HG03280 (cell line): ENCODE measurements around the gene CORO1C.

Experiments
- ATAC-seq: cut with Tn5 transposase; IDR thresholded peaks from one replicate; pipeline ENCODE4 v1.9.1; 2021; ENCODE audit warnings: mild to moderate bottlenecking, moderate library complexity; ENCODE audit not compliant: unreplicated experiment

CORO1C gene

DNA sequence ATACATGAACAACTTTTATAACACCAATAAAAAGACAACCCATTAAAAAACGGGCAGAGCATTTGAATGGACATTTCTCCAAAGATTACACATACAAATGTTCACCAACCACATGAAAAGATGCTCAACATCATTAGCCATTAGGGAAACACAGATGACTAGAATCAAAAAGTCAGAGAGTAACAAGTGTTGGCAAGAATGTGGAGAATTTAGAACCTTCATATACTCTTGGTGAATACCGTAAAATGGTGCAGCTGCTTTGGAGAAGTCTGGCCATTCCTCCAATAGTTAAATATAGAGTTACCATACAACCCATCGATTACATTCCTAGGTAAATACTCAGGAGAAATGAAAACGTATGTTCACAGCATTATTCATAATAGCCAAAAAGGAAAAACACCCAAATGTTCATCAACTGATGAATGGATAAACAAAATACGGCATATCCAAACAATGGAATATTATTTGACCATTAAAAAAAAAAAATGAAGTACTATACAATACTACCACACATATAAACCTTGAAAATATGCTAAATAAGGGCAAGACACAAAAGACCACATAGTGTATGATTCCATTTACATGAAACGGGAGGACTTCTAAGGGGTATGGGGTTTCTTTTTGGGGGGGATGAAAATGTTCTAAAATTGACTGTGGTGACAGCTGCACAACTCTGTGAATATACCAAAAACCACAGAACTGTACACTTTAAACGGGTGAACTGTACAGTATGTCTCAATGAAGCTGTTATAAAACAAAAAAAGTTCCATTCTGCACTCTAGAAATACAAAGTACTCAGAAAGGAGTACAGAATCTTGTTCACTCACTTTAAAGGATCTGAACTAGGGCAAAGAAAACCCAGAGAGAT lies 3.2 kb downstream of the CORO1C start:
- no peak for ATAC-seq

DNA sequence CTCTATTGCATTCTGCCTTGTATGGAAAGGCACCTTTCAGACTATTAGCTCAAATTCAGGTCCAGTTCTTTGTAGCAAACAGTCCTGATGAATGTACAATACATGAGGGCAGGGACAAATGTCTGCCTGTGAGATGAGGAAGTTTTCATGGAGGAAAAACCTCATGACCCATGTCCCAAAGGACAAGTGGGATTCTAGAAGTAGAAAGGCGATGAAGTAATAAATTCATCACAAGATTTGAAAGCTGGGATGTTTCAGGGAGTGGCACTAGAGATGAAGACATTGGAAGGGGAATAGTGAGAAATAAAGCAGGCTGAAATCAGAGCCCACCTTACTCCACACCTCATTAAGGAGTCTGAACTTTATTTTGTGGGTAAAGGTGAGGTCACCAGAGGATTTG lies 4.2 kb downstream of the CORO1C start:
- ATAC-seq, result no peak

DNA sequence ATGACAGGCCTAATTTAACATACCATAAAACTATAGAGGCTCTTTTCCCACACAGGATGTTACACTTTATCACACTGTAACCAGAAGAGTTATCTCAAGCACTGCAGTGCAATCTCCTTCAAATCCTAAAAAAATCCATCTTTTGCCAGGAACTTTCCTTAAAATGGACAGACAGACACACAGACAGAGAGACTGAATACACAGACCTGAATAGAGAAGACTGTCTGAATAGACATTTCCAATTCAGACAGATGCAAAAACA lies 6.5 kb downstream of the CORO1C start:
- no peak for ATAC-seq

DNA sequence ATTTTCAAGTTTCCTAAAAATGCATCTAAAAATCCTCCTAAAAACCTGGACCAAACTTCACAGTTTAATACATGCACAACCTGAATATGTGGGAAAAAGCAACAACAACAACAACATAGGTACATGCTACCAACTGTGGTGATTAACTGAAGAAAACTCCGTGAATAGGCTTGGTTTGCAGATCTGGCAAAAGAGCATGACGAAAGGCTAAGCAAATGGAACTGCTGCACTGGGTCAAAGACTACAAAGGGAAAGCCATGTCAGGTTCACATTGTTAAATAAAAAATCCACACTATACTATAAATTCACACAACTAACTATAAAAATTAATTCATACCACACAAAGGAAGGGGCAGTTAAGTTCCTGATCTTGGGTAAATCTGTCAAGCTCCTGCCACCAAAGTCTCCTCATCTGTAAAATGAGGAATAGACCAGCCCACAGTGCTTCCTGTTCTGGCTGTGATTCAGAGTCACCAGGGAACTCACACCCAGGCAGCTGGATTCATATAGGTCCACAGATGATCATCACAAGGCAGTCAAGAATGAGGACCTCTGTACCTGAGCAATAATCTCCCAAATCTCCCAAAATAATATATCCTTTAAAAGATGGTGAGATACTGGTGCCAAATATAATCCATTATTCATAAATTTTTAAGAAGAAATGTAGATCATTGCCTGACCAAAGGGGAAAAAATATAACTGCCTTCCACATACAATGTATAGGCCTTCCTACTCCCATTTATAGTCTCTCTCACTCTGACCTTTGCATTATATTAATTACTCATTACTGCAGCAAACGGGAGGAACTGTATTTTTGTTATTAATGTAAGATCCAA lies 7.0 kb downstream of the CORO1C start:
- ATAC-seq, result no peak

DNA sequence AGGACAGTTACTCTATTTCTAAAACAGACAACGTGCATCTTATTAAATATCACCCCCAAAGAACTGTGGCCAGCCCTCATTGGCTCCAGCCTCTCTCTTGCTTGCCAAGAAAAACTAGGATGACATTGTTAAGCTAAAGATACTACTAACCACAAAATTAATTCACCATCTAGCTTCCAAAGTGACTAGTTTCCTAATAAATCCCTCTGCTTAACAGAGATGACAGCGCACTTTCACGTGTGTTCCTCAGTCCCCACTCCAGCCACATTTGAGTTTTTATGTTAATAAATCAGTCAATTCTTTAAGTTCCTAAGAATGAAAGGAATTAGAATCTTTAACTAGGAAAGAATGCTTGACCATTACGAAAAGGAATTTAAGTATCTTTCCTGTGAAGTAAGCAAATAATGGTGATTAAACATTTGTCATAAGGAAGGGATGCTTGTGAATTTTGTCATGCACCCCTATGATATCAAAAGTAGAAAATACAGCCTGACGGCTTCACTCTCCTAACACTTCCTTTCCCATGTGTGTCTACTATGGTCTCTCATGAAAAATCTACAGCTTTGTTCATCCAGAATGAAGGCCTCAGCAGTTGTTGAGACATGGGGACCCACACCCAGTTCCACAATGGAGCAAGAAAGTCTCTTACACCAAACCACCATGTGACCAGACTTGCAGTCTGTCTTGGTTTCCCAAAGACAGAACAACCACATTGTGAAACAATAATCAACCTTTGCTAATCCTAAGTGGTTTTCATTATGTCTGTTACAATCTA lies 8.1 kb downstream of the CORO1C start:
- ATAC-seq, result no peak

DNA sequence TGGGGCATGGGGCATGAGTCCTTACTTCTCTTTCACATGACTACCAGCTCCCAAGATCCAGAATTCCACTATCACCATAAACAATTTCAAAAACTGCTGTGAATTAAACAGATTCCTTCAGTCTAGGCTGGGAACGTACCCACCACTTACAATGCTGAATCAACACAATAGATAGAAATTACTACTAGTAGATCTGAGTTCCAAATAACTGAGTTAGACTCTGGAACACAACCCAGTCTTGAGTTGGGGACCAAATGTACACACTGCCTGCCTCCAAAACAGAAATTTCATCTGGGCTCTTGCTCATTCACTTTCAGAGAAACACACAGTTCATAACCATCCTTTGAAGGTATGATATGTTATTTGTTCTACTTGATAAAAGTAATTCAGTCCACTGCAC lies 8.9 kb downstream of the CORO1C start:
- ATAC-seq, result no peak

DNA sequence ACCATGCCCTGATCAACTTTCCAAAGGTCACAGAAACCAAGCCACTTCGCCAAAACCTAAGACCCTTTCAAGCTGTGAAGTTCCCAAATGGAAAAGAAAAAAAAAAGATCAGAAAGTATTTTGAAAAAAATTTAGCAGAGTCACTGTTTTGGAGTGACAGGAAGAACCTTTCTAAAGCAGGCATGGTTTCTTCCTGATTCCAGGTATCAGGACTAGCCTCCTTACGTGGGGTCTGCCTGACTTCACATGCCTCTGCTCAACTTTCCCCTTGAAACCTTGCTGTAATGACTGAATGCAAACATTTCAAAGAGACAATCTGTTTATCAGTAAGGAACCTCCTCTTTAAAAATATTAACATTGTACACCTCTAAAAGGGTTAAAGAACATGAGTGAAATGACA lies 9.5 kb downstream of the CORO1C start:
- ATAC-seq, result no peak

DNA sequence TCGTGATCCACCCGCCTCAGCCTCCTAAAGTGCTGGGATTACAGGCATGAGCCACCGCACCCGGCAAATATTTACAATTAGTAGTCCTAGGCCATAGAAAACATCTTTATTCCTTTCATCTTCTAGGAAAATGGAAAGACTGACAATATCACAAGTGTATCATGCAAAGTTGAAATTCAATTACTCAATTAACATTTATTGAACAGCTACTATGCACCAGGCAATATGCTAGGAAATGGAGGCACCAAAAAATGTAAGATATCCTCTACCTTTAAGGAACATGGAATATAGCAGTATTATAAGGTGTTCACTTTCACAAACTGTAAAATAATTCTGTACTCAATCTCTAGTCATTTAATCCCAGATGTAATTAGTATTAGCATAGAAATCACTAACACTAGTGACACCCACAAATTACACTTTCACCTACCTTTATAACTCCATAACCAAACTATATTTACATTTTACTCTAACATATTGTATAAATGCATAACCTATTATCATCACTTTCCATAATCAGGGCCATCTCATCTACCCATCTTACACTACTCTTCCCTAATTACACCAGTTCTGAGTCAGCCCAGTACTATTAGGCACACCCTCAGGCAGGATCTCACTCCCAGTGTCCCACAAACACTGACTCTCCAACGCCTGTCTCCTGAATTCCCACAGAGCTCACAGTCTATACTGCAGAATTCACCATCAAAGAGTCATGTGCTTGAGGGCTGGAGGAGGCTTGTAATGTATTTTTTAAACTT lies 10.4 kb downstream of the CORO1C start:
- ATAC-seq, result no peak

DNA sequence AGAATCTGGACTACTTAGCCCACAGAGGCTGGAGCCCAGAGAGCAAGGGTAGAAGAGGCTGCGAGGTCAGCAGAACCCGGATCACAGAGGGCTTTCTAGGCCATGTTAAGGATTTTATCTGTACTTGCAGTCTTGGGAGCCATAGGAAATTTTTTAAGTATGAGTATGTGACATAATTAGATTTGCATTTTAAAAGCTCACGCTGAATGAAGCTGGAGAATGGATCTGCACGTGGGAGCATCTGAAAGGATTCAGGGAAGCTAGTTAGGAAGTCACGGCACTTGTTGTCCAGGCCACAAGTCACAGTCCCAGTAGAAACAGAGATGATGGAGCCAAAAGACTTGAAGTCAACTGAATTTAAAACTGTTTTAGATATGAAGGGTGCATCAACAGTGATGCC lies 14.1 kb downstream of the CORO1C start:
- ATAC-seq, result no peak

DNA sequence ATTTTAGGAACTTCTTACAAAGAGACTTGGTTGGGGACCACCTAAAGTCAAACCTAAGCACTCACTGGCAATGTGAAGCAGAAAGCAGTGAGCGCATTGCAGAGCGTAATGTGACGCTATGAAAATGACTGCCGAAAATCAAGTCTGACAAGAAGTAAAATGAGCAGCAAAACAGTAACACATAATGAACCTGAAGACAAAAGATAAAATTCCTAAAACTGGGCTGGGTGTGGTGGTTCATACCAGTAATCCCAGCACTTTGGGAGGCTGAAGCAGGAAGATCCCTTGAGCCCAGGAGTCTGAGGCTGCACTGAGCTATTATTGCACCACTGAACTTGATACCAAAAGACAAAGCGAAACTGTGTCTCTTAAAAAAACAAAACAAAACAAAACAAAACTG lies 16.5 kb downstream of the CORO1C start:
- no peak for ATAC-seq

DNA sequence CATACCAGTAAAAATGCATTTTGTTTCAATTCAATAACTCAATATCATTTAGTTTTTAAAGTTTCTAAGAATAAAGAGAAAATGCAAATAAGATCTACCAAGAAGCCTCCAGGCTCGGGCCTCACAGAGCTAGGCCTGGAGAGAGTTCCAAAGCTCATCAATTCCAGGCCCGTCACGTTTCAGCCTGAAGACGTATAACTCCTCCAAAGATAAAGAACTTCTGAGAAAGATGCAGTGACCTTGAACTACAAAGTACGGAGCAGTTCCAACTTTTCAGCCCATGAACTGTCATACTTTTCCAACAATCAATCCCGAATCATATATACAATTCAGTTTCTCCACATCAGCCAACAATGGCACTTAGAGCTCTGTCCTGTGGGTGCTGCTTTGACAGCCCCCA lies 17.8 kb downstream of the CORO1C start:
- no peak for ATAC-seq

DNA sequence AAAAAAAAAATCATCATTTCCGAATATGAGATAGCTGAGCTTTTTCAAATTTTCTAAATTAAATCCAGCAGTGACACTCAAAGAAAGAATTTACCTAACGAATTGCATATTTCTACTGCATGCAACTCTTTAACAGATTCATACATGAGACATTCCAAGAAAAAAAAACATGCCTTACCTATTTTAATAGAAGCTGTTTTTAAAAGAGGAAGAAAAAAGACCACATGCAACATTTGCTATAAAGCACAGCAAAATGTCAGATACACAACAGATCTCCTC lies 18.5 kb downstream of the CORO1C start:
- no peak for ATAC-seq

DNA sequence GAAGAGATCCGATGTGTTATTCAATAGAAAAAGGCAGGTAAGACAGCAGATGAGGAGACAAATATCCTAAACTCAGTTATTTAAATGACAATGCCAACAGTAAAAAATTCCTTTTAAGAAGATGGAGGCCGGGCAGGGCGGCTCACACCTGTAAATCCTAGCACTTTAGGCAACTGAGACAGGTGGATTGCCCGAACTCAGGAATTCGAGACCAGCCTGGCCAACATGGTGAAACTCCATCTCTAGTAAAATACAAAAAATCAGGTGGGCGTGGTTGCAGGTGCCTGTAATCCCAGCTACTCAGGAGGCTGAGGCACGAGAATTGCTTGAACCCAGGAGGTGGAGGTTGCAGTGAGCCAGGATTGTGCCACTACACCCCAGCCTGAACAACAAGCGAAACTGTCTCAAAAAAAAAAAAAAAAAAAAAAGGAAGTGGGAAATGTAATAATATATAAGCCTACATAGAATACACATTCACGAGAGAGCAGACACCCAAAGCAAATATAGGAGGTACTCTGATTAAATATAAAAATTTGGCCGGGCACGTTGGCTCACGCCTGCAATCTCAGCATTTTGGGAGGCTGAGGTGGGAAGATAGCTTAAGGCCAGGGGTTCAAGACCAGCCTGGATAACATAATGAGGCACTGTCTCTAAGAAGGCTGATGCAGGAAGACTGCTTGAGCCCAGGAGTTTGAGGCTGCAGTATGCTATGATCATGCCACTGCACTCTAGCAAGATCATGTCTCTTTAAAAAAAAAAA lies 19.0 kb downstream of the CORO1C start:
- ATAC-seq, result no peak

DNA sequence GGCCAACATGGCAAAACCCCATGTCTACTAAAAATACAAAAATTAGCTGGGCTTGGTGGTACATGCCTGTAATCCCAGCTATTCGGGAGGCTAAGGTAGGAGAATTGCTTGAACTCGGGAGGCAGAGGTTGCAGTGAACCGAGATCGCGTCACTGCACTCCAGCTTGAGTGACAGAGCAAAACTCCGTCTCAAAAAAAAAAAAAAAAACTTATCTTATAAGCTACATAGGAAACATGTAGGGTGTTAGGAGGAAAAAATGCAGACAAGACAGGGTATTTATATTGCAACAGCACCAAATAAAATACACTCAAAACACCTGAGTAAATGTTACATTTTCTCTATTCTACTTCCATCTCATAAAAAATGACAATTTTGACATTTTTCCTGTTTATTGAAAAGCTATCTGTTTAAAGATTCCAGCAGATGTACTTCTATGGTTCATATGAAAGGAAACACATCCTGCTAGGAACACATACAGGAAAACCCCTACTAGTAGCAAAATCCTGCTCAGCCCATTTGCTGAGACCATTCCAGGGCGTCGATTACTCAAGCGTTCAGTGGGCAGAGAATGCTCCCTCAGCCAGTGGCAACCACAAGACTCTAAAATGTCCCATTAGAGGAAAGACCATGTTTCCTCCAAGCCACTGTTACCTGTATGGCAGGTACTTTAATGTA lies 19.7 kb downstream of the CORO1C start:
- ATAC-seq, result no peak

DNA sequence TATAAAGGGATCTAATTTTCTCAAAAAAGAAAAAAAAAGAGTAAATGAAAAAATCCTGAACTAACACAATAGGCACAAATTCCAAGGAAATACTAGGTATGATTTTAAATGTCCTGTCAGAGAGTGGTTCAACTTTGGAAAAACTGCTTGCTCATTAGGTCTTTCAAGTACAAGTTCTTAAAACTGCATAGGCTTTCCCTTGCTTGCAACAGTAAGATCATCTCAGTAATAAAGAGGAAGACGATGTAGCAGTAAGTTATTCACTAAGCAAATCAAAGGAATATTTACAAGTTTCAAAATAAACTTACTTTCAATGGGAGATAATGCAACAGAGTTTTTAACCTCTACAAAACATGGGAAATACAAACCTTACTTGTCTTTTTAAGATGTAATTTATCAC lies 21.6 kb downstream of the CORO1C start:
- no peak for ATAC-seq

DNA sequence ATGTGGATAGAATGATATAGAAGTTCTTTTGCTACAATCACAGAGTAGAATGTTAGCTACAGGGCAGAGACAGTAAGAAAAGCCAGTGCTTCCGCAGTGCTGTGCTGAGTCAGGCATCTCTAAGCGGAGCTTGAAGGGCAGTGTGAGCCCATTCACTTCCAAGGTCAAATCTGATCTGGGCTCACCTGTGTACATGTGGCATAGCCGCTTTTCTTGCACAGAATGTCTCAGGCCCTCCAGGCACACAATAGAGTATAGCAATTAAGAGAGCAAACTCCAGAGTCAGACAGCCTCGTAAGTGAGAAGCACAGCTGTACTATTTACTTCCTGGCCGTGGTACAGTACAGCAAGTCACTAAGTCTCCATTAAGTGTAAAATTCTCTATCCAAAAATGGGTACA lies 26.8 kb downstream of the CORO1C start:
- ATAC-seq, result no peak

DNA sequence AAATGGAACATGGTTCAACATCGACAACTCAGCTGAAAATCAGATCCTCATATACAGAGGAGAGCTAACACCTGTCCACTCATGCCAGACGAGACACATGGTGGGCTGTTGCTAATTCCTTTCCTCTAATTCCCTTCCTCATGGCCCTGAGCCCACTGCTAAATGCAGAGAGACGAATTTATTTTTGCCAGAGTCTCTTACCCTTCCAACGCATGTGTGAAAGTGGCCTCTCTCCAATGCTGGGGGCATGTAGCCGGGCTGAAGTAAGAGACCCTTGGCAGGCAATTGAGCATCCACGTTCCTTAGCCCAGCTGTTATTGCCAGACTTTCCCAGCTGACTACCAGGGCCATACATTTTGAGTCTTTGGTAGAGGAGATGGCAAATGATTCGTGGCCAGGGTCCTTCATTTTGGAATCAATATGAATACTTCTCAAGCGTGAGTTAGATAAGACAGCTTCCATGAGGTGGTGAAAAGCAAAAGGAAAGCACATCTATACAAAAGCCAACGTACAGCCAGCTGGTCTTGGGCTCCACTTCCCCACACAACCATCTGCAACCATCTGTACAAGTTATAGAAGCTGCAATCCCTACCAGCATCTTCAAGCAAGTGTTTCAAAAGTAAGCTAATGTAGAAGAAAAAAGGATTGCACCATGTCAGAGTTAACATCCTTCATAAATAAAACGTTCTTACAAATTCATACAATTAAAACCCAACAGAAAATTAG lies 28.6 kb downstream of the CORO1C start:
- no peak for ATAC-seq

DNA sequence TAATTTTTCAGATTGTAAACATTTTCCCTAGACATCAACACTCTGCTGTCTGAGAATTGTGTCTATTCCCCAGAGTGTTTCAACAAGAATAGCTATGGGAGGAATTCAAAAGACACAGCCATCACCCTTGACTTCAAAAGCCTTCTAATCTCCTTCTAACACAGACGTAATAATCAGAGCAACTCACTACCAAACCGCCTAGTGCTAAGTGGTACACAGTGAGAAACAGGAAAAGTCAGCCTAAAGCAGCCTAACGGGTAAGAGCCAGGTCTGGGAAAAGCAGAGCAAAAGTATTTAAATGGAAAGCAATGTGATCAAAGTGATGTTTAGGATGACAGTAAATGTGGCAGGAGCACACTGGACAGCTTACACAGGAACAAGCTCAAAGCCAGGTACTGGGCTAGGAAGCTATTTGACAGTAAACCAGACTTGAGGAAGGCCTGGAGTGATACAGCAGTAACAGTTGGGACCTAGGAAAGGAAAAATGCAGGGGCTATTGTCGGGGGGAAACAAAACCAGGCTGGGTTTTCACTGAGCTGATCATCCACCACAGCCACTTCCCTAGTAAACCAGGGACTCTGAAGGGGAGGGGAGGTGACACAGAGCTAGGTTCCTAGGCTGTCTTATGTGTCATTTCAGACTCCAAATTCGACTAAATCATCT lies 29.4 kb downstream of the CORO1C start:
- no peak for ATAC-seq
